Germinal center (tissue), 1 donor: Measurements from ENCODE around the gene SUPT6H.

Experiments used
- DNase-seq: peaks from one replicate; pipeline ENCODE4 v3.0.0; 2012; ENCODE audit warnings: mixed read lengths, low spot score

SUPT6H gene

GRCh38 chr17:28750178-28751047 lies 88.4 kb downstream of the SUPT6H start:
- peak; percentile 83 for DNase-seq

GRCh38 chr17:28751600-28752366 lies 89.8 kb downstream of the SUPT6H start:
- no peak for DNase-seq
